Esophagus squamous epithelium (tissue), 5 donors: Measurements from ENCODE around the gene GMDS. TPM values are rescaled to one million over a fixed set of nuclear protein-coding genes. Genes with fewer than 3 reads are reported as not detected.

Source experiments
- DNase-seq: peaks from one replicate; lab custom pipeline; 2025; lab: John Stamatoyannopoulos, UW
- H3K27ac ChIP-seq, 4 donors: fragments of 200-600 bp; sonication (generic); one replicate each; pipeline ENCODE4 v1.5.1; 2016 to 2019; ENCODE audit warnings: mild to moderate bottlenecking in 1 of 4
- H3K27me3 ChIP-seq, 4 donors: fragments of 200-600 bp; sonication (generic); 1 replicate in 3 of 4; 2 replicates in 1 of 4; pipeline versions ENCODE4 v1.5.1 to v1.6.0; 2017 to 2021; ENCODE audit warnings: antibody characterized with exemption in 1 of 4
- H3K36me3 ChIP-seq, 3 donors: fragments of 200-600 bp; sonication (generic); one replicate each; pipeline ENCODE4 v1.5.1; 2016 to 2019
- H3K4me1 ChIP-seq, 3 donors: fragments of 200-600 bp; sonication (generic); one replicate each; pipeline ENCODE4 v1.5.1; 2017 to 2019
- H3K4me3 ChIP-seq, 4 donors: fragments of 200-600 bp; sonication (generic); 1 replicate in 3 of 4; 2 replicates in 1 of 4; pipeline ENCODE4 v1.5.1; 2016 to 2019; ENCODE audit warnings: mild to moderate bottlenecking in 2 of 4, moderate library complexity in 1 of 4
- H3K9me3 ChIP-seq, 3 donors: fragments of 200-600 bp; sonication (generic); one replicate each; pipeline ENCODE4 v1.5.1; 2016 to 2019
- POLR2A ChIP-seq, 4 donors: fragments of 450-650 bp; IDR thresholded peaks; one replicate each; pipeline ENCODE4 v1.6.1; 2017; ENCODE audit warnings: antibody characterized with exemption in 4 of 4, mild to moderate bottlenecking in 4 of 4, moderate library complexity in 3 of 4
- WGBS, 2 donors: methylation state at CpG; one replicate each; pipeline ENCODE4 v1.1.5; 2018; 5-methylcytosine and 5-hydroxymethylcytosine counted together
- intact Hi-C: fragments of 100-400 bp; cut with DNase I; formaldehyde crosslinking; loops from one replicate; pipeline ENCODE4 v1.15.0; 2022
- total RNA-seq, 4 donors: library from RNA; depleted of rRNA; stranded (reverse); fragments of >200 nt; gene quantifications; one replicate each; pipeline ENCODE4 v1.1.0, GENCODE V29; 2016
- TF ChIP-seq, protein P1 (sequence below), 6 experiments: fragments of 450-650 bp in 4 of 6; fragments of 200-600 bp in 2 of 6; sonication (generic) in 2 of 6; IDR thresholded peaks; one replicate each; pipeline ENCODE4 v1.5.1; 2016 to 2019; ENCODE audit warnings: antibody characterized with exemption in 6 of 6, mild to moderate bottlenecking in 4 of 6, moderate library complexity in 4 of 6
- donor health status: DM: yes; HTN: yes; CAD: no.

Gene GMDS
- total RNA-seq, 4 donors from 2014 or later, result 17.9 to 58.7 (median 36.7) TPM

DNA sequence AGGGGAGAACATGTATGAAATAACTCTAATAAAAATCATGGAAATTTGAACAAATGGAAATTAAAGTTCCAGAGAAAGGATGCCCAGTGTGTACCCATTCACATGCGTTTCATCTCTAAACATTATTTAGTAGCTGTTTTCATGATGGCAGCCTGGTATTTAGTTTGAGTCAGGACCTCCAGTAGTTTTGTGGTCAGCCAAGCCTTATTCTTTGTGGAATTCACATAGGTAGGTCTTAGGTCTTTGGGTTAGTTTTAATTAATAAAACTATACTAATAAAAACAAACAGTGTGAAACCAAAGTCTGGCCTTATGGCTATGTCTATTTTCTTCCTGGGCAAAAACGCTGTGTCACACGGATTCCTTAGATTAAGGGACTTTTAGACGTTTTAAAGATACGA is 497.9 kb downstream of the GMDS start:
- H3K4me3 ChIP-seq, result no peak overlapping the region
- no peak for DNase-seq
- 86 to 91% methylated on average over 5 of the region's 5 CpGs for WGBS, 2 donors
- H3K27ac ChIP-seq, result no peak overlapping the region
- TF ChIP-seq, protein P1, sequence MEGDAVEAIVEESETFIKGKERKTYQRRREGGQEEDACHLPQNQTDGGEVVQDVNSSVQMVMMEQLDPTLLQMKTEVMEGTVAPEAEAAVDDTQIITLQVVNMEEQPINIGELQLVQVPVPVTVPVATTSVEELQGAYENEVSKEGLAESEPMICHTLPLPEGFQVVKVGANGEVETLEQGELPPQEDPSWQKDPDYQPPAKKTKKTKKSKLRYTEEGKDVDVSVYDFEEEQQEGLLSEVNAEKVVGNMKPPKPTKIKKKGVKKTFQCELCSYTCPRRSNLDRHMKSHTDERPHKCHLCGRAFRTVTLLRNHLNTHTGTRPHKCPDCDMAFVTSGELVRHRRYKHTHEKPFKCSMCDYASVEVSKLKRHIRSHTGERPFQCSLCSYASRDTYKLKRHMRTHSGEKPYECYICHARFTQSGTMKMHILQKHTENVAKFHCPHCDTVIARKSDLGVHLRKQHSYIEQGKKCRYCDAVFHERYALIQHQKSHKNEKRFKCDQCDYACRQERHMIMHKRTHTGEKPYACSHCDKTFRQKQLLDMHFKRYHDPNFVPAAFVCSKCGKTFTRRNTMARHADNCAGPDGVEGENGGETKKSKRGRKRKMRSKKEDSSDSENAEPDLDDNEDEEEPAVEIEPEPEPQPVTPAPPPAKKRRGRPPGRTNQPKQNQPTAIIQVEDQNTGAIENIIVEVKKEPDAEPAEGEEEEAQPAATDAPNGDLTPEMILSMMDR (IDR thresholded peaks at IDR 0.05), result no peak
- no peak for TF ChIP-seq POLR2A (IDR thresholded peaks at IDR 0.05)
- H3K36me3 ChIP-seq, result no peaks in the 10 kb centered on the region
- no peaks in the 10 kb centered on the region for H3K27me3 ChIP-seq
- H3K9me3 ChIP-seq, result no peaks in the 10 kb centered on the region
- no peaks in the 10 kb centered on the region for H3K4me1 ChIP-seq
- intact Hi-C loops, result no loop called here

DNA sequence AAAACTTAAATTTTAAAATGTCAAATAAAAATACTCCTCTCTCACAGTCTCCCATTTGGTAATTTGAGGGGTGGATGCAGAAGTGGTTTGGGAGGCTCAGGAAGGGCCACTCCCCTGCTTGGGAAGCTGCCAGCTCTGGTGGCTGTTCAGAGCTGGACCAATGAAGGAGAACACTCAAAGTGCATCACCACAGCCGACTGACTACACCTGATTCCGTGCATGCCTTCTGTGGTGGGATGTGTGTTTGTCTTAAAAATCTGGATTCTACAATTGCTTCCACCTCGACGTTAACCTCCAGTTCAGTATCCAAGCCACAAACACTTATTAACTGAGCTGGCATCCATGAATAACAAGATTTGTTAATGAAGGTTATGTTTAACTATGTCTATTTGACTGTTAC is 498.4 kb downstream of the GMDS start:
- H3K36me3 ChIP-seq, result no peaks in the 10 kb centered on the region
- no peak overlapping the region for H3K4me3 ChIP-seq
- H3K27me3 ChIP-seq, result no peaks in the 10 kb centered on the region
- intact Hi-C loops, result no loop called here
- H3K4me1 ChIP-seq, result no peaks in the 10 kb centered on the region
- DNase-seq, result no peak
- no peak overlapping the region for H3K27ac ChIP-seq
- H3K9me3 ChIP-seq, result no peaks in the 10 kb centered on the region
- WGBS, 2 donors, result 81 to 87% methylated on average over 4 of the region's 4 CpGs
- no peak for TF ChIP-seq POLR2A (IDR thresholded peaks at IDR 0.05)
- TF ChIP-seq, protein P1 (IDR thresholded peaks at IDR 0.05), result no peak

DNA sequence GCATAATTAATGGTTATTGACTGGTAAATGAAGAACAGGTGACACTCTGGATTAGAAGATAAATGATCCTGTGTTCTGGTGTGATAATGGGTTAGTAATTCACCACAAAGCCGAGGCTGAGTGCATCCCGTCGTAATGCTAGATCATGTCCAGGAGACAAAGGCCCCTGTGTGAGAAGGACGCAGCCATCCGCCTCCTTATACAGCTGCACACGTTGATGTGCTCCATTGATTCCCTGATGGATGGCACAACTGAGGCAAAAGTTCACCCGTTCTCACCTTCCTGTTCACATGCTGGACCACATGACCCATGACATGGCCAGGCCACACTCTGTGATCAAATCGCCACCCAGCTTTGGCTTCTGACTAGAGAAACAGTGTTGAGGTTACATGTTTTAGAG is 499.6 kb downstream of the GMDS start:
- Histone ChIP-seq H3K4me1 (no peaks in the 10 kb centered on the region), H3K27me3 (no peaks in the 10 kb centered on the region), H3K9me3 (no peaks in the 10 kb centered on the region), H3K36me3 (no peaks in the 10 kb centered on the region), H3K27ac (no peak overlapping the region), H3K4me3 (no peak overlapping the region)
- intact Hi-C loops, result no loop called here
- no peak for DNase-seq
- WGBS, 2 donors, result 87 to 93% methylated on average over 7 to 8 of the region's 8 CpGs
- TF ChIP-seq, protein P1 (IDR thresholded peaks at IDR 0.05), result no peak
- TF ChIP-seq POLR2A (IDR thresholded peaks at IDR 0.05), result no peak

DNA sequence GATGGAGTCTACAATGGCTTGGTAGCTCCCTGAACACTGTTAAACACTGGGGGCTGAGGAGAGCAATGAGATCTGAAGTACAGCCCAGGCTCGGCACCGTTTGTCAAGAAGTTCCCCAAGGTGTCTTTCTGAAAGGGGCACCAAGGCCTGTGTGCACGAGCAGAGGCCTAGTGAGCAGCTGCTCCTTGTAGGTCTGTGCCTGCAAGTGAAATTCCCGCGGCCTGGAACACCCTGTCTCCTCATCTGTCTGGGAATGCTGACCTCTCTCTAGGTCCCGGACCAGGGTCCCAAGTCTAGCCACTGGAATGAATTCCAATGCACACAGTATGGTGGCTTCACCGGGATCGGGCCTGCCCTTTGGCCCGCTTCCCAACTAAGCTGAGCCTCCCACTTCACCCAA is 500.9 kb downstream of the GMDS start:
- no peak for TF ChIP-seq POLR2A (IDR thresholded peaks at IDR 0.05)
- TF ChIP-seq, protein P1 (IDR thresholded peaks at IDR 0.05), result no peak
- no peaks in the 10 kb centered on the region for H3K4me1 ChIP-seq
- no peaks in the 10 kb centered on the region for H3K9me3 ChIP-seq
- H3K4me3 ChIP-seq, result no peak overlapping the region
- H3K27ac ChIP-seq, result no peak overlapping the region
- intact Hi-C loops, result no loop called here
- H3K27me3 ChIP-seq, result no peaks in the 10 kb centered on the region
- no peak for DNase-seq
- no peaks in the 10 kb centered on the region for H3K36me3 ChIP-seq
- 84 to 93% methylated on average over 3 to 5 of the region's 9 CpGs for WGBS, 2 donors

DNA sequence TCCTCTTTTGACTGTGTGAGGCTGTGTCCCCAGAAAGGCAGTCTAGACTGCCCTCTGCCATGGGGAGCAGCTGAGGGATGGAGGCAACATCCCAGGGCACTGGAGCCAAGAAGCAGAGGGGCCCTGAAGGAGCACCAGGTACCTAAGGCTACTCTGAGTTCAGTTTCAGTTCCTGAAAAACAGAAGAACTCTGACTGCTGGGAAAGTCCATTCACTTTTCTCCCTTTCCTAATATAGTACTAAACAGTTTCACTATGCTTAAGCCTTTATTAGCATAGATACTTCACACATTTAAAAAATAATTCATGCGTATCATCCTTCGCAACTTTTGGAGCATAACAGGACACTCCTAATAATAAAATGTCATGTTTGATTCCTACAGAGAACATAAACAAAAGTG is 505.7 kb downstream of the GMDS start:
- 81% methylated on average over 2 of the region's 2 CpGs for WGBS, 2 donors
- no peak for TF ChIP-seq POLR2A (IDR thresholded peaks at IDR 0.05)
- TF ChIP-seq, protein P1 (IDR thresholded peaks at IDR 0.05), result no peak
- no peaks in the 10 kb centered on the region for H3K36me3 ChIP-seq
- H3K9me3 ChIP-seq, result no peaks in the 10 kb centered on the region
- no peaks in the 10 kb centered on the region for H3K27me3 ChIP-seq
- H3K4me3 ChIP-seq, result no peak overlapping the region
- no peak for DNase-seq
- no peaks in the 10 kb centered on the region for H3K4me1 ChIP-seq
- intact Hi-C loops, result no loop called here
- H3K27ac ChIP-seq, result no peak overlapping the region
